ENCODE results near the gene INO80.

INO80 gene

GRCh38 chr15:41042851-41043250, 73.2 kb downstream of the INO80 start:
- Histone ChIP-seq H3K27ac (no peak overlapping the region), H3K4me3 (ENCODE audit: low read depth in 1 of 2, low read length in 1 of 2) (no peak overlapping the region), H3K4me1 (ENCODE audit: control insufficient read depth in 1 of 2, insufficient read depth in 1 of 2, low read depth in 1 of 2, low read length in 1 of 2) (peaks cover 0 to 3% of the 10 kb centered on the region in 2 experiments), H3K27me3 (no peaks in the 10 kb centered on the region), H3K9me3 (no peaks in the 10 kb centered on the region), H3K36me3 (peaks cover 75% of the 10 kb centered on the region)
- TF ChIP-seq CTCF (IDR thresholded peaks at IDR 0.05): no peak

GRCh38 chr15:41039121-41039520, 77.0 kb downstream of the INO80 start:
- H3K4me1 ChIP-seq (ENCODE audit: control insufficient read depth in 1 of 2, insufficient read depth in 1 of 2, low read depth in 1 of 2, low read length in 1 of 2): peaks cover 0 to 3% of the 10 kb centered on the region in 2 experiments
- TF ChIP-seq CTCF (IDR thresholded peaks at IDR 0.05): no peak
- H3K27ac ChIP-seq: no peak overlapping the region
- no peaks in the 10 kb centered on the region for H3K9me3 ChIP-seq
- H3K4me3 ChIP-seq (ENCODE audit: low read depth in 1 of 2, low read length in 1 of 2): no peak overlapping the region
- H3K36me3 ChIP-seq: peaks cover 40% of the 10 kb centered on the region
- H3K27me3 ChIP-seq: no peaks in the 10 kb centered on the region

GRCh38 chr15:41032079-41032328, 84.1 kb downstream of the INO80 start:
- no peak for TF ChIP-seq CTCF (IDR thresholded peaks at IDR 0.05)
- no peaks in the 10 kb centered on the region for H3K27me3 ChIP-seq
- no peak overlapping the region for H3K4me3 ChIP-seq (ENCODE audit: low read depth in 1 of 2, low read length in 1 of 2)

DNA sequence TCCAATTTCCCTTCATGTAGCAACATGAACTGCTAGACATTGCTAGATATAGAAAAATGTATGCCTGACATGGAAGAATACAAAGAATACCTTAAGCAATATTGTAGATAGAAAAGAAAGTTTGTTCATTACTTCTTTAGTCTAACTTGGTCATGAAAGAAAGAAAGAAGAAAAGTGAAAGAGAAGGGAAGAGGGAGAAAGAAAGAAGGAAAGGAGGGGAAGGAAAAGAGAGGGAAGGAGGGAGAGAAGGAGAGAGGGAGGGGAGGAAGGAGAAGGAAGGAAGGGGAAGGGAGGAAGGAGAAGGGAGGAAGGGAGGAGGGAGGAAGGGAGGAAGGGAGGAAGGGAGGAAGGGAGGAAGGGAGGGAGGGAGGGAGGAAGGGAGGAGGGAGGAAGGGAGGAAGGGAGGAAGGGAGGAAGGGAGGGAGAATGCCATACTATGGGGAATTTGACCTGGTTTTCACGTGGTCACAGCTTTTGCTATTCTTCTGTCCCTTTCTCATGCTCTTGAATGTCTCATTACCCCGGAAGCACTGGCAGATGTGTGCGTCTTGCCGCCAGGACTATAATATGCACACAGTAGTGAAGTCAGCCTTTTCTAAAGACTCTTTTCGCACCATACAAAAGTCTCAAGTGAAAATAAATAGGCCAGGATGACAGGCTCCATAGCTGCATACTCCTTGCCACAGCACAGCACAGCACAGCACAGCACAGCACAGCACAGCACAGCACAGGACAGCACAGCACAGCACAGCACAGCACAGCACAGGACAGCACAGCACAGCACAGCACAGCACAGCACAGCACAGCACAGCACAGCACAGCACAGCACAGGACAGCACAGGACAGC, 84.6 kb downstream of the INO80 start:
- Histone ChIP-seq H3K4me1 (ENCODE audit: control insufficient read depth in 1 of 2, insufficient read depth in 1 of 2, low read depth in 1 of 2, low read length in 1 of 2) (no peaks in the 10 kb centered on the region), H3K4me3 (ENCODE audit: low read depth in 1 of 2, low read length in 1 of 2) (no peak overlapping the region), H3K27me3 (no peaks in the 10 kb centered on the region), H3K9me3 (no peaks in the 10 kb centered on the region), H3K36me3 (peaks cover 15% of the 10 kb centered on the region), H3K27ac (no peak overlapping the region)
- TF ChIP-seq CTCF (IDR thresholded peaks at IDR 0.05): no peak

More at GRCh38 chr15:41032079-41032328, 84.1 kb downstream of the INO80 start:
- peaks cover 11% of the 10 kb centered on the region for H3K36me3 ChIP-seq
- H3K27ac ChIP-seq: no peak overlapping the region
- no peaks in the 10 kb centered on the region for H3K9me3 ChIP-seq
- no peaks in the 10 kb centered on the region for H3K4me1 ChIP-seq (ENCODE audit: control insufficient read depth in 1 of 2, insufficient read depth in 1 of 2, low read depth in 1 of 2, low read length in 1 of 2)

GRCh38 chr15:41028853-41029252, 87.2 kb downstream of the INO80 start:
- Histone ChIP-seq H3K27ac (no peak overlapping the region), H3K36me3 (peaks cover 36% of the 10 kb centered on the region), H3K4me3 (ENCODE audit: low read depth in 1 of 2, low read length in 1 of 2) (no peak overlapping the region), H3K9me3 (no peaks in the 10 kb centered on the region), H3K4me1 (ENCODE audit: control insufficient read depth in 1 of 2, insufficient read depth in 1 of 2, low read depth in 1 of 2, low read length in 1 of 2) (no peaks in the 10 kb centered on the region), H3K27me3 (no peaks in the 10 kb centered on the region)
- no peak for TF ChIP-seq CTCF (IDR thresholded peaks at IDR 0.05)
